ENCODE results near the gene CDKN1C.

Gene CDKN1C

DNA sequence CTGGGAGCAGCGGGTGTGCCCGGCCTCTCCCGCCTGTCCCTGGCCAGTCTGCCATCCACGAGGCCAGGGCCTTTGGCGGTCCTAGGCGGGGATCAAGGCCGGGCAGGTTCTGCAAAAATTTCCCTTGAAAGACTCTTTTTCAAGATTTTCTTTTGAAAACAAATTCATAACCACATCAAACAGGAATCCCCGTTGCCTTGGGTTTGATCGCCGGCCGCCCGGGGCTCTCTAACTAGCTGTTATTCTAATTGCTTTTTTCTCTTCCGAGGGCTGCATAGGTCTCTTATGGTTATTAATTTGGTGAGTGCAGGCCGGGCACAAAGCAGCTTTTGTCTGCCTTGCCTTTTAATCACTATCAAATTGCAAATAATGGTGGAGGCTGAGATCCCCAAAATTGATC, 42.0 kb downstream of the CDKN1C start:
- no peak for DNase-seq

DNA sequence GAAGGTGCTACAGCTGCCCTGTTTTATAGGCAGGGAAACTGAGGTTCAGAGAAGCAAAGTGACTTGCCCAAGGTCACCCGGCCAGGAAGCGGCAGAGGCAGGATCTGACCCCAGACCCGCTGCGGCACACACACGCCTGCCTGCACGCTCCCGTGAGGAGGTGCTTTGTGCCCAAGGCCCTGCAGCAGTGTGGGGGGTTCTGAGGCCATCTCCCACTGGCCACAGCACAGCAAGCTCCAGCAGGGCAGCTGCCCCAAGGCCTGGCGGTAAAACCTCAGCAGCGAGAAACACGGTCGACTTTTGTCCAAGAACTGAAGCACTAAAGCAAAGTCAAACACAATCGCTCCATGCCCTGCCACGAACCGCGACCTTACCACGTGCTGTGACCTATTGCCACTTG, 42.7 kb downstream of the CDKN1C start:
- DNase-seq, result no peak

DNA sequence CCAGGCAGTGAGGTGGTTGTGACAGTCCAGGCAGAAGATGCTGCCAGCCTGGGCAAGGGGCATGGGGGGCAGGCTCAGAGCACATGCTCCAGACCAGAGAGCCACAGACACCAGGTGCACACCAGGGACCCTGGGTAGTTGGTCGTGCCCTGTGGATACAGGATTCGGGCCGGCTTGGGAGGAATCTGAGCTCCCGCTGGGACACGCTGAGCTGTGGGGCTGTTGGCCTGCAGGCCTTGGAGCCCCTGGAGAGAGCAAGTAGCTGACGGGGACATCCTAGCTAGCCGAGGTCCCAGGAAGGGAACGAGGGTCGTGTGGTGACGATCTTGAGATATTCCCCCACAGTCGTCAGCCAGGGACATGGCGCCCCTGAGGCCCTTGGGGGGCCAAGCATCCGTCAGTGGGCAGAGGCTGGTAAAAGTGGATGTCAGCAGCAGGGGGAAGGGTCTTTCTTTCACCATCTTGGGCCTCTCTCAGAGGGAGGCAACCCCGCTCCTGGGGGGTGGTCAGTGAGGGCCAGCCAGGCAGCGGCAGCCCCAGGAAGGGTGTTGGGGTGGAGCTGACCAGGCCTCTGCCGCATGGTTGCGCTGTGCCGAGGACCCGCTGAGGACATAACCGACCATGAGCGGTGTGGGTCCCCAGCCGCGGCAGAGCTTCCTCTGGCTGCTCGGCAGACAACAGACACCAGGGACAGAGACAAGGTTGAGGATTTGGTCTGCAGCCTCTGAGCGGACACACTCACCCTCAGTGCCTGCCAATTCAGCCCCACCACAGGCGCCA, 44.0 kb downstream of the CDKN1C start:
- no peak for DNase-seq

DNA sequence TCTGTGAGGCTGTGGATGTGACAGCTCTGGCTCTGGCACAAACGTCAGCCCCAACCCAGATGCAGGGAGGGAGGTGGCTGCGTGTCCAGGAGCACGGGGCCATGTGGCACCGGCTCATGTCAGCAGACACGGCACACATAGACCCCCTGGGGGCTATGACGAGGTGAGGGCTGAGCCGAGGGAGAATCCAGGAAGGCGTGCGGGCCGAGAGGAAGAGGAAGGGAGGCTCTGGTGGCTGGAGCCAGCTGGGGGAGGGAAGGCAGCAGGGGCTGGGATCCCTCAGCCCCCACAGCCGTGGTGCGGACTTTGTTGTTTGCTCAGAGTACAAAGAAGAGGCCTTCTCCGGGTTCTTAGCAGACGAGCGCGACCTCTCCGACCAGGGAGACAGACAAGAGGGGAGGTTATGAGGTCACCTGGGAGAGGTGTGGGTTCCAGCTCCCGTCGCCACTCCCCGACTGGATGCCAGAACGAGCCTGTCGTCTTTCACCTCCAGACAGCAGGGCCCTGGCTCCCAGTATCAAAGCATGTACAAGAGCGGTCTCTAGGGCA, 46.1 kb downstream of the CDKN1C start:
- no peak for DNase-seq

DNA sequence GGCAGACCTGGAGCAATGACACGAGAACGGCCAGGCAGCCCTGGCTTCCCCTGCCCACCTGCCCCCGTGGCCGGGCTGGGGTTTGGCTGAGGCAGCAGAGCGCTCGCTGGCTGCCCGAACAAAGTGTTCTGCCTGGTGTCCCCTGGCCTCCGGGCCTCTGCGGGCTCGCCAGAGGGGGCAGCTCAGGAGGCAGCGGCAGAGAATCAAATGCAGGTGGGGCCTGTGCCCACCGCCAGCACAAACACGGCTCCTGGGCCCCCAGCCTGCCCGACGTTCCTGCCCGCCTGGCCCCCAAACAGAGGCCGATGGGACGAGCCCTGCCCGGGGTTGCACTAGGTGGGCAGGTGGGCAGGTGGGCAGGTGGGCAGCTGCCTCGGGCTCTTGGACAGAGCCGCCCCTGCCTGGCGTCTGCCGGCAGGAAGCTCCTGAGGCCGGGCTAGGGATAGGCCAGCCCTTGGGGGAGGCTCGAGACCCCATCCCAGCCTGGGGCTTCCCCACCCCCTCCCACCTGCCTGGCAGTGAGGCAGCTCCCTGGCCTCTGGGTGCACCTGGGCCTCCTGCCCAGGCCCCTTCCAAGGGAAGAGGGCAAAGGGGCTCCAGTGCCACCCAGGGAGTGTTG, 46.8 kb downstream of the CDKN1C start:
- DNase-seq, result no peak

DNA sequence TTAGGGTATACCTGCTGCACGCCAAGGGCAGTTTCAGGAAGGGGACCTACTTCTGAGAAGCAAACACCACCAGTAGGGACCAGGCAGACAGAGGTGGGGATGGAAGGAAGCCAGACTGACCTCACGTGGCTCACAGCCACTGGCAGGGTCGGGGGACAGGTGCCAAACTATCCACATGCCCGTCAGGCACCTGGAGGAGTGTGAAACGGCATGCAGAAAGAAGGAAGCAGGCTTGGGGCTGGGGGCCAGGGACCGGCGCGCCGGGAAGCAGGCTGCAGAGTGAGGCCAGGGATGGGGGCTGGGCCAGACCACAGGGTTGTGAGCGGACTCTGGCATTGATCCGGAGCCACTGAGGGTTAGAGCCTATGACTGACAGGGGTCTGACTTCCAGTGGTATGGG, 47.5 kb downstream of the CDKN1C start:
- no peak for DNase-seq

DNA sequence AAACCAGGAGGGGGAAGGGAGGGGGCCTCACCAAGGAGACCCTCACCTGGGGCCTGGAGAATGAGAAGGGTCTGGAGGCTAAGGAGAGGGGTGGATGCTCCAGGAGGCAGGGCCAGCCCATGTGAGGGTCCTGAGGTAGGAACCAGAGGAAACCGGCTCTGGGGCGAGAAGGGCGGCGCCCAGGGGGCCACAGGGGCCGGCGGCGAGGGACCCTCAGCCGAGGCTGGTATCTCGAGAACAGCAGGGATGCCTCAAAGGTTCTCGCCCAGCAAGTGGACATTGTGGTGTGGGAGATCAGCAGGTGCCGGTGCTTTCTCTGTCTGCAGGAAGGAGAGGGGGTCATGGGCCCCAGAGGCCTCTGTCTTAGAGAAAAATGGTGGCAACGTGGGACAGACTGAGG, 47.9 kb downstream of the CDKN1C start:
- no peak for DNase-seq

DNA sequence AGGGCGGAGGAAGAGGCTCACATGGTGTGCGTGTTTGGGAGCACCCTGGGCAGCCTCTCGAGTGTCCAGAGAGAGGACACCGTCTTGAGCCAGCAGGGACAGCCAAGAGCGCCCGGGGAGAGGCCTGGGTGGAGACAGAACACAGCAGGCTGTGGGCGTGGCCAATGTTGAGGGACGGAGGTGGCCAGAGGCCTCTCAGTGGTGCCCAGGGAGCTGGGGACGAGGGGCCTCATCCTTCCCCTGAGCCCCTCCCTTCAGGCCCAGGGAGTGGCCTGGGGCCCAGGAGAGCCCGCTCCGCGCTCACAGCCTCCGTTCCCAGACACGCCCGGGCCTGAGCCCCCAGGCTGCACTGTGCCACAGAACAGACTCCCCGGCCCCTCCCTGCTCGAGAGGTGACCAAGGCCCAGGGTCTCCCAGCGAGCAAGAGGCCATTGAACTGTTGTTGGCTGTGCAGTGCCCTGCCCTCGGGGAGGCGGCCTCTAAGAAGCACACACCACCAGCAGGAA, 48.4 kb downstream of the CDKN1C start:
- DNase-seq, result peak in 1 of 2 donors; percentile 38

DNA sequence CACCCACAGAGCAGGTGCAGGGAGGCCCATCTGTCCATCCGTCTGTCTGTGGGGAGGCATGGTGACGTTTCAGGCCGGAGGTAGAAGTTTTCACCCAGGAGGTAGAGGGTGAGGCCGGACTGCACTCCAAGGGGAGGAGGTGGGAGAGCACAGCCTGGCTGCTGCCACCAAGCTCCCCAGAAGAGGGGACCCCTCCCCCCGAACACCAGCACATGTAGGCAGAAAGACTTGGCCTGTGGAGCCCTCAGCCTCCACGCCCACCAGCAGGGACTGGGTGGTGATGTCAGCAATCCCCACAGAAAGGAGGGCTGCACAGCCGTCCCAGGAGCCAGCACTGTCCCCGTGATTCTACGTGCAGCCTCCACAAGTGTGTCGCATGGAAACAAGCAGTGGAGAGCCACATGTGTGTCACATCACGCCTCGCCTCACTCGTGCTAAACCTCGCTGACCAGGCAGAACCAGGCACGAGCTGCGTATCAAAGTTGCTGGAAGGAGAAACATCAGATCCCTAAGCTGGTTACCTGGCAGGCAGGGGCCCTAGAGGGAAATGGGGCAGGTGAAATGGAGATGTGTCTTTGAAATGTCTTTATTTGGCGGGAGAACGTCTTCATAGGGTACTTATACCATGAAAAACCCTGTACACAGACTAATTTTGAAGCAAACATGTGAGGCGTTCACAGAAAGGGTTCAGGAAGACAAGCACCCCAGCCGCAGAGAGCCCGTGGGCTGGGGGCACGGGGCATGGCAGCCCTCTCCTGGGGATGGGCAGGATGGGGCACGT, 49.1 kb downstream of the CDKN1C start:
- DNase-seq, result no peak

DNA sequence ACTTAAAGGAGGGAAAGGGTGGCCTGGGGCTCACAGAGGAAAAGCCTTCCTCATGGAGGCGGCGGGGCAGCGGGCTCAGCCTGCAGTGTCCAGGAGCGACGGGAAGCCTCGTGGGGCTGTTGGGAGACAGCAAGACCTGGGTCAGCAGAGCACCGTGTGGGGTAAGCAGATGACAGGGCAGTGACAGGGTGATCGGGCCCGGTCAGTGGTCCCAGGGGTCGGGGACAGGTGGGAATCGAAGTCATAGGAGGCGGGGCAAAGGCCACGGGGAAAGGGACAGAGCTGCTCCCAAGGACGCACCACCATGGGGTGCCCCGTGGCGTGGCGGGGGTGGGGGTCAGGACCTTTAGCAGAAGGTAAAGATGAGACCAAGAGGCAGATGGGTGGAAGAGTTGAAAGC, 49.8 kb downstream of the CDKN1C start:
- no peak for DNase-seq

DNA sequence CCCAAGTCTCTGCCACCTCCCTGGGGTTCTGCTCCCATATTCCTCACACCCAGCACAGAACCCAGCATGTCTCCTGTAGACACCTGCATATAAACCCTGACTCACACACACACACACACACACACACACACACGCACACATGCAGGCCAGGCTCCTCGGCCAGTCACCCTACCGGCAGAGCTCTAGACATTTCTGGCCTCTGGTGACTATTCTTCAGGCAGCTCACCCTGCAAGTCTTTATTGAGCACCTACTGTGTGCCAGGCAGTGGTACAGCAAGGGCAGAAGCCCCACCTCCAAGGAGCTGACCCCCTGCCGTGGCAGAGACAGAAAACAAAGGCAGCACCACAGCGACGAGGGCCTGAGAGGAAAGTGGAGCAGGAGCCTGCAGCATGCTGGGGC, 50.3 kb downstream of the CDKN1C start:
- DNase-seq, result no peak

DNA sequence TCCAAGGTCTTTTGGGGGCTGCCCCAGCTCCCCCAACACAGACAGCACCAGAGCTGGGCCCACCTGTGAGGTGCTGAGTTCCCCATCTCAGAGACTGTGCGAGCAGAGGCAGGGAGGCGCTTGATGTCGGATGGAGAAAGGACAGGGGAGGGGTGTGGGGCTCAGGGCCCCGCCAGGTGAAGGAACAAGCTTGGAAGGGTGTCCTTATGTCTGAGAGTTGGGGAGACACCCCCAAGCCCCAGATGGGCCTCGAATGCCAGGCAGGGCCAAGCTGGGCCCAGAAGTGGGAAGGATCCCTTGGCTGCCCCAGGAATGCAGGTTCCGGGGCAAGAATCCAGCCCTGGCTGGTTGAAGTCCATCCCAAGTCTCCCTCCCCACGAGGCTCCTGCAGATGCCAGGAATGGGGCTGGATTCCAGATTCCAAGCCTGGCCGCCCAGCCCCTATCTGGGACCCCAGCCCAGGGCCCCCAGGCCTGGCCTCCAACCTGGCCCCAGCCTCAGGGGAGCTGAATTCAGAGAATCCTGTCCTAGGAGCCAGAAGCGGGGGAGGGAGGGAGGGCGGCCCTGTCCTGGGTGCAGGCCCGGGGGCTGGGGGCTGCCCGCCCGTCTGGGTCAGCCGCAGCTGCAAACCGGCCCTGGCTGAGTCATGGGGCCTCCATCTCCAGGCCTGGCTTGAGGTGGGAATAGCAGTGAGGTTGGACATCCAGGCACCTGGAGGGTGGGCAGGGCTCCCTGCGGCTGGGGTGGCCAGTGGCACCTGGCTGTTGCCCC, 50.9 kb downstream of the CDKN1C start:
- no peak for DNase-seq

DNA sequence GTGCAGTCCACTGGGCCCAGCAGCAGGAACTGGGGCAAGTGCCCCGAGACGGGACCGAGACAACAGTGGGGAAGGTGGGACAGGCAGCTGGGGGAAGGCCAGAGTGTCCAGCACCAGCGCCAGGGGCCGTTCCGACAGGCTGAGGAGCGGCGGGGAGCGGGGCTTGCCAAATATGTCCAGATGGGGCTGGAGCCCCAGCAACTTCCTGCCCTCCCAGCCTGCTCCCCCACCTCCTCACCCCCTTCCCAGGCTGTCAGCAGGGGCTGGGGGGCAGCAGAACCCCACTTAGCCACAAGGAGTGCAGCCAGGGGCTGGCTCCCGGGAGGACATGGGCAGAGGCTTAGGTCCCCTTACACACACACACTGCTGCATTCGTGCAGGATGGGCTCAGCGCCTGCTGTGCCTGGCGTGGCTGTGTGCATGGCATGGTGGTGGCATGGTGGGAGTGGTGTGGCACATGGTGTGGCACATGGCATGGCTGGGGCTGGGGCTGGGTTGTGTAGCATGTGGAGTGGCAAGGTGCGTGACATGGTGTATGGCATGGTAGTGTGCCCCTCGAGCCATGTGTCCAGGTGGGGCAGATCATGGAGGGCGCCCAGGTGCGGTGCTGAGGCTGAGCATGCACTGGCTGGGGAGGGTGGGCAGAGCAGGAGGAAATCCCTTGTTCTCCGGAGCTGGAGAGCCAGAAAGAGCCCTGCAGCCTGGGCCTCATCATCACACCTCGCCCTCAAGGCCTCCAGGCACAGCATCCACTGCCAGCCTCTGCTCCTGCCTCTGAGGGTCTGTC, 51.7 kb downstream of the CDKN1C start:
- DNase-seq, result no peak

All from CD4-positive, alpha-beta T cell treated with Interferon alpha-2 for 1 hour (primary cell).